ENCODE results near the gene ST14. TPM values are rescaled to one million over a fixed set of nuclear protein-coding genes. Genes with fewer than 3 reads are reported as not detected.
"Not testable (repeated sequence)": the region's sequence is repeated elsewhere in the genome, so short reads cannot be mapped to it uniquely, and the experiment has no call there.

The ST14 gene
- polyA plus RNA-seq, 3 donors: 13.3 to 36.0 (median 23.6) TPM

DNA sequence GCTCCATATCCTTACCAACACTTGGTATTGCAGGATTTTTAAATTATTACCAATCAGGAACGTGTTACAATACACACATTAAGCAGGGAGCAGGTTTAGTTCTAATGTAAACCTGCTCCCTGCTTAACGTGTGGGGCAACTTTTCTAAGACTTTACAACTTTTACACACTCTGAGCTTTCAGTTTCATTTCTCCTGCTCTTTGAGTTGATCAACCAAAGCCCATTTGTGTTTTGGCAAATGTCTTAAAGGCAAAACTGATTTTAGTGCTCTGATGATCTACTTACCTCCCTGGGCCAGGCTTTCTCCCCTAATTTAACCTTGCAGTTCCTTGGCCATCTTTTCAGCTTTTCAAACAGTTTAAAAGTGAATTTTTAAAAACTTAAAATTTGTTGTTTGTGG is 84.2 kb downstream of the ST14 start:
- peaks cover 17 to 23% of the 10 kb centered on the region in 2 donors for H3K36me3 Mint-ChIP-seq
- peaks cover 10 to 16% of the 10 kb centered on the region in 2 donors for H3K36me3 ChIP-seq (replicated peaks in 1 of 2; ENCODE audit: control insufficient read depth in 1 of 2, insufficient read depth in 2 of 2, low read length in 2 of 2)
- no peak overlapping the region for H3K9ac ChIP-seq (ENCODE audit: insufficient read depth, low read length, poor library complexity, severe bottlenecking)
- no peaks in the 10 kb centered on the region for H4K20me1 ChIP-seq (ENCODE audit: insufficient read depth, low read length)
- H3K4me1 ChIP-seq (ENCODE audit: control insufficient read depth in 1 of 2, insufficient read depth in 2 of 2, low read length in 2 of 2): peaks cover 0 to 7% of the 10 kb centered on the region in 2 donors
- H3K9me3 Mint-ChIP-seq: peaks cover 0 to 2% (median 0%) of the 10 kb centered on the region in 7 donors
- peak overlapping the region in 1 of 2 donors; percentile 8 for H3K4me3 Mint-ChIP-seq
- DNase-seq: no peak
- peaks cover 31% of the 10 kb centered on the region for H3K79me2 ChIP-seq (ENCODE audit: insufficient read depth, low read length)
- H3K4me1 Mint-ChIP-seq: peaks cover 5% of the 10 kb centered on the region
- no CpG with 5 or more reads among the region's 2 CpGs for WGBS (ENCODE audit: insufficient coverage)
- H3K27me3 Mint-ChIP-seq (ENCODE audit: low read depth in 3 of 3): no peaks in the 10 kb centered on the region
- peak overlapping the region in 1 of 2 donors; percentile 4 for H3K27ac ChIP-seq (ENCODE audit: low read depth in 1 of 2, low read length in 2 of 2)
- H3K4me2 ChIP-seq (replicated peaks; ENCODE audit: extremely low read depth, low read length, poor library complexity, severe bottlenecking): peak overlapping the region; percentile 1
- no peak overlapping the region for H3K4me3 ChIP-seq (replicated peaks in 1 of 3; ENCODE audit: low read depth in 2 of 3, low read length in 3 of 3)
- TF ChIP-seq, protein P1, sequence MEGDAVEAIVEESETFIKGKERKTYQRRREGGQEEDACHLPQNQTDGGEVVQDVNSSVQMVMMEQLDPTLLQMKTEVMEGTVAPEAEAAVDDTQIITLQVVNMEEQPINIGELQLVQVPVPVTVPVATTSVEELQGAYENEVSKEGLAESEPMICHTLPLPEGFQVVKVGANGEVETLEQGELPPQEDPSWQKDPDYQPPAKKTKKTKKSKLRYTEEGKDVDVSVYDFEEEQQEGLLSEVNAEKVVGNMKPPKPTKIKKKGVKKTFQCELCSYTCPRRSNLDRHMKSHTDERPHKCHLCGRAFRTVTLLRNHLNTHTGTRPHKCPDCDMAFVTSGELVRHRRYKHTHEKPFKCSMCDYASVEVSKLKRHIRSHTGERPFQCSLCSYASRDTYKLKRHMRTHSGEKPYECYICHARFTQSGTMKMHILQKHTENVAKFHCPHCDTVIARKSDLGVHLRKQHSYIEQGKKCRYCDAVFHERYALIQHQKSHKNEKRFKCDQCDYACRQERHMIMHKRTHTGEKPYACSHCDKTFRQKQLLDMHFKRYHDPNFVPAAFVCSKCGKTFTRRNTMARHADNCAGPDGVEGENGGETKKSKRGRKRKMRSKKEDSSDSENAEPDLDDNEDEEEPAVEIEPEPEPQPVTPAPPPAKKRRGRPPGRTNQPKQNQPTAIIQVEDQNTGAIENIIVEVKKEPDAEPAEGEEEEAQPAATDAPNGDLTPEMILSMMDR (IDR thresholded peaks at IDR 0.05): no peak
- peak overlapping the region in 2 of 7 donors; percentile 11 to 30 for H3K27ac Mint-ChIP-seq
- H3K9me3 ChIP-seq (replicated peaks in 1 of 2; ENCODE audit: control insufficient read depth in 1 of 2, insufficient read depth in 1 of 2, low read length in 2 of 2): no peaks in the 10 kb centered on the region
- H3K27me3 ChIP-seq (ENCODE audit: control insufficient read depth in 2 of 2, insufficient read depth in 2 of 2, low read length in 2 of 2): no peaks in the 10 kb centered on the region
- H2AFZ ChIP-seq (ENCODE audit: insufficient read depth, low read depth, low read length, poor library complexity, severe bottlenecking): no peak overlapping the region
- intact Hi-C loops (cut with micrococcal nuclease): no loop called here

DNA sequence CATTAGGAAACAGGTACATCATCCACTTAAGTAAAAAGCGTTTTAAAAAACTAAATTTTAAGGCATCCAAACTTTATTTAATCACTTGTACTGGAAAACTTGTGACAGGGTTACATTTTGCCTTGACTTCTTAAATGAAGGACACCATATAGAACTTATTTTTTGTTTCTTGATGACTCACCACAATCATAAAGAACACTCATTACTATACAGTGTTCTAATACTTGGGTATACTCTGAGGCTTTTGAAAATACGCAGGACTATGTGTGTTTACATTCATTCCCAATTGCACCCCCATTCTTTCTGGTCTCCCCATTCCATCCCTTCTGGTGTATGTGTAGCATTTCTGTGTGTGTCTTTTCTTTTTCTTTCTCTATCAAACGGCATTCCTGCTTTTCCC is 85.3 kb downstream of the ST14 start:
- Histone ChIP-seq H3K27me3 (ENCODE audit: control insufficient read depth in 2 of 2, insufficient read depth in 2 of 2, low read length in 2 of 2) (no peaks in the 10 kb centered on the region), H3K27ac (ENCODE audit: low read depth in 1 of 2, low read length in 2 of 2) (no peak overlapping the region), H3K79me2 (ENCODE audit: insufficient read depth, low read length) (peaks cover 39% of the 10 kb centered on the region), H3K4me3 (replicated peaks in 1 of 3; ENCODE audit: low read depth in 2 of 3, low read length in 3 of 3) (no peak overlapping the region), H3K36me3 (replicated peaks in 1 of 2; ENCODE audit: control insufficient read depth in 1 of 2, insufficient read depth in 2 of 2, low read length in 2 of 2) (peaks cover 5 to 12% of the 10 kb centered on the region in 2 donors), H3K9ac (ENCODE audit: insufficient read depth, low read length, poor library complexity, severe bottlenecking) (no peak overlapping the region), H3K4me1 (ENCODE audit: control insufficient read depth in 1 of 2, insufficient read depth in 2 of 2, low read length in 2 of 2) (peaks cover 0 to 7% of the 10 kb centered on the region in 2 donors), H2AFZ (ENCODE audit: insufficient read depth, low read depth, low read length, poor library complexity, severe bottlenecking) (no peak overlapping the region), H3K4me2 (replicated peaks; ENCODE audit: extremely low read depth, low read length, poor library complexity, severe bottlenecking) (no peak overlapping the region), H4K20me1 (ENCODE audit: insufficient read depth, low read length) (peaks cover 6% of the 10 kb centered on the region), H3K9me3 (replicated peaks in 1 of 2; ENCODE audit: control insufficient read depth in 1 of 2, insufficient read depth in 1 of 2, low read length in 2 of 2) (no peaks in the 10 kb centered on the region)
- Mint-ChIP-seq H3K27ac (no peak overlapping the region), H3K36me3 (peaks cover 13 to 14% of the 10 kb centered on the region in 2 donors), H3K27me3 (ENCODE audit: low read depth in 3 of 3) (no peaks in the 10 kb centered on the region), H3K4me1 (peaks cover 5% of the 10 kb centered on the region), H3K9me3 (peaks cover 0 to 2% (median 0%) of the 10 kb centered on the region in 7 donors), H3K4me3 (no peak overlapping the region)
- intact Hi-C loops (cut with micrococcal nuclease): no loop called here
- no CpG with 5 or more reads among the region's 3 CpGs for WGBS (ENCODE audit: insufficient coverage)
- DNase-seq: no peak
- TF ChIP-seq, protein P1 (IDR thresholded peaks at IDR 0.05): no peak

DNA sequence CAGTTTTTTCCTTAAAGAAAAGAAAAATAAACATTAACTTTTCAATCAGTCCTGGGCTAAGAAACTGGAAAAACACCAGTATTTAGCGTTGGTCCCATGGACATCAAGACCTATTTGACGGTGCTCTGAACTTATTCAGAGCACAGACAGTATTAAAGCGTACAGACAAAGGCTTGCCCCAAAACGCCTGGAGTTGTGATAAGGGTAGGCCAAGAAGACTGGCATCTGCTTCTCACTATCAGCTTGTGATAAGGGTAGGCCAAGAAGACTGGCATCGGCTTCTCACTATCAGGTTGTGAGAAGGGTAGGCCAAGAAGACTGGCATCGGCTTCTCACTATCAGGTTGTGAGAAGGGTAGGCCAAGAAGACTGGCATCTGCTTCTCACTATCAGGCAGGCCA is 85.8 kb downstream of the ST14 start:
- H3K27ac Mint-ChIP-seq; H4K20me1 ChIP-seq (ENCODE audit: insufficient read depth, low read length); H3K27me3 ChIP-seq (ENCODE audit: control insufficient read depth in 2 of 2, insufficient read depth in 2 of 2, low read length in 2 of 2); H3K27ac ChIP-seq (ENCODE audit: low read depth in 1 of 2, low read length in 2 of 2); intact Hi-C loops (cut with micrococcal nuclease); H2AFZ ChIP-seq (ENCODE audit: insufficient read depth, low read depth, low read length, poor library complexity, severe bottlenecking); H3K4me2 ChIP-seq (replicated peaks; ENCODE audit: extremely low read depth, low read length, poor library complexity, severe bottlenecking); H3K9ac ChIP-seq (ENCODE audit: insufficient read depth, low read length, poor library complexity, severe bottlenecking); H3K4me3 ChIP-seq (replicated peaks in 1 of 3; ENCODE audit: low read depth in 2 of 3, low read length in 3 of 3); H3K9me3 ChIP-seq (replicated peaks in 1 of 2; ENCODE audit: control insufficient read depth in 1 of 2, insufficient read depth in 1 of 2, low read length in 2 of 2); H3K27me3 Mint-ChIP-seq (ENCODE audit: low read depth in 3 of 3); H3K4me3 Mint-ChIP-seq; H3K9me3 Mint-ChIP-seq; DNase-seq; H3K4me1 ChIP-seq (ENCODE audit: control insufficient read depth in 1 of 2, insufficient read depth in 2 of 2, low read length in 2 of 2); H3K4me1 Mint-ChIP-seq: not testable (repeated sequence)
- WGBS (ENCODE audit: insufficient coverage): 100% methylated on average over 5 of the region's 6 CpGs
- H3K36me3 Mint-ChIP-seq: peaks cover 14 to 15% of the 10 kb centered on the region in 2 donors
- Histone ChIP-seq H3K36me3 (replicated peaks in 1 of 2; ENCODE audit: control insufficient read depth in 1 of 2, insufficient read depth in 2 of 2, low read length in 2 of 2) (peaks cover 5 to 11% of the 10 kb centered on the region in 2 donors), H3K79me2 (ENCODE audit: insufficient read depth, low read length) (peaks cover 45% of the 10 kb centered on the region)

Data from CD14-positive monocyte (primary cell).